Small intestine (tissue), 7 donors: ENCODE results near the gene NFE2L3. TPM values are rescaled to one million over a fixed set of nuclear protein-coding genes. Genes with fewer than 3 reads are reported as not detected.
"Not testable (repeated sequence)": the region's sequence is repeated elsewhere in the genome, so short reads cannot be mapped to it uniquely, and the experiment has no call there.

Experiments
- DNase-seq, 2 donors: peaks; one replicate each; pipeline versions ENCODE4 v3.0.0 to v3.0.0-alpha.2; 2013
- FAIRE-seq: peaks from 2 replicates; lab custom pipeline; 2012; peaks lifted over from hg19 to GRCh38; lab: Jason Lieb, UNC
- H3K27ac ChIP-seq, 3 donors: one replicate each; pipeline ENCODE4 v1.5.1; 2013; ENCODE audit warnings: low read length in 2 of 3, mild to moderate bottlenecking in 2 of 3, control low read depth in 1 of 3, inconsistent platforms in 1 of 3, low read depth in 1 of 3, moderate library complexity in 1 of 3
- H3K27me3 ChIP-seq, 3 donors: one replicate each; pipeline ENCODE4 v1.6.1; 2013; ENCODE audit warnings: low read length in 3 of 3, inconsistent platforms in 1 of 3; ENCODE audit not compliant: control insufficient read depth in 3 of 3, insufficient read depth in 3 of 3
- H3K36me3 ChIP-seq, 3 donors: one replicate each; pipeline ENCODE4 v1.6.1; 2013; ENCODE audit warnings: low read length in 3 of 3, inconsistent platforms in 1 of 3, low read depth in 1 of 3, mild to moderate bottlenecking in 1 of 3, moderate library complexity in 1 of 3; ENCODE audit not compliant: control insufficient read depth in 3 of 3, insufficient read depth in 2 of 3
- H3K4me1 ChIP-seq, 3 donors: one replicate each; pipeline ENCODE4 v1.6.1; 2013; ENCODE audit warnings: low read length in 2 of 3, inconsistent platforms in 1 of 3, low read depth in 1 of 3, mild to moderate bottlenecking in 1 of 3, moderate library complexity in 1 of 3; ENCODE audit not compliant: control insufficient read depth in 3 of 3, insufficient read depth in 2 of 3
- H3K4me3 ChIP-seq, 3 donors: one replicate each; pipeline ENCODE4 v1.5.1; 2013; ENCODE audit warnings: low read length in 3 of 3, control low read depth in 1 of 3, inconsistent platforms in 1 of 3, low read depth in 1 of 3, mild to moderate bottlenecking in 1 of 3, moderate library complexity in 1 of 3
- H3K9me3 ChIP-seq, 2 donors: one replicate each; pipeline ENCODE4 v1.6.1; 2013; ENCODE audit warnings: low read depth in 1 of 2, low read length in 1 of 2; ENCODE audit not compliant: control insufficient read depth in 2 of 2, insufficient read depth in 1 of 2
- WGBS, 3 donors: extraction: QIAGEN DNeasy Blood & Tissue Kit; methylation state at CpG; one replicate each; pipeline ENCODE4 v1.1.7; 2013; 5-methylcytosine and 5-hydroxymethylcytosine counted together
- polyA plus RNA-seq, 4 donors: library from polyadenylated mRNA; stranded (reverse) in 3 of 4; unstranded in 1 of 4; fragments of 200-250 nt in 3 of 4; fragments of 120-200 nt in 1 of 4; gene quantifications; one replicate each; pipeline versions ENCODE4 v1.2.1 to v1.2.3, GENCODE V29; 2013
- donor health status: healthy with polysubstance abuse.
- donor health status: control.
- donor health status: control.
- donor health status: Bipolar disorder and iron deficiency.
- donor health status: healthy.

Gene NFE2L3
- polyA plus RNA-seq, 4 donors = 1.8 to 16.6 (median 7.6) TPM

DNA sequence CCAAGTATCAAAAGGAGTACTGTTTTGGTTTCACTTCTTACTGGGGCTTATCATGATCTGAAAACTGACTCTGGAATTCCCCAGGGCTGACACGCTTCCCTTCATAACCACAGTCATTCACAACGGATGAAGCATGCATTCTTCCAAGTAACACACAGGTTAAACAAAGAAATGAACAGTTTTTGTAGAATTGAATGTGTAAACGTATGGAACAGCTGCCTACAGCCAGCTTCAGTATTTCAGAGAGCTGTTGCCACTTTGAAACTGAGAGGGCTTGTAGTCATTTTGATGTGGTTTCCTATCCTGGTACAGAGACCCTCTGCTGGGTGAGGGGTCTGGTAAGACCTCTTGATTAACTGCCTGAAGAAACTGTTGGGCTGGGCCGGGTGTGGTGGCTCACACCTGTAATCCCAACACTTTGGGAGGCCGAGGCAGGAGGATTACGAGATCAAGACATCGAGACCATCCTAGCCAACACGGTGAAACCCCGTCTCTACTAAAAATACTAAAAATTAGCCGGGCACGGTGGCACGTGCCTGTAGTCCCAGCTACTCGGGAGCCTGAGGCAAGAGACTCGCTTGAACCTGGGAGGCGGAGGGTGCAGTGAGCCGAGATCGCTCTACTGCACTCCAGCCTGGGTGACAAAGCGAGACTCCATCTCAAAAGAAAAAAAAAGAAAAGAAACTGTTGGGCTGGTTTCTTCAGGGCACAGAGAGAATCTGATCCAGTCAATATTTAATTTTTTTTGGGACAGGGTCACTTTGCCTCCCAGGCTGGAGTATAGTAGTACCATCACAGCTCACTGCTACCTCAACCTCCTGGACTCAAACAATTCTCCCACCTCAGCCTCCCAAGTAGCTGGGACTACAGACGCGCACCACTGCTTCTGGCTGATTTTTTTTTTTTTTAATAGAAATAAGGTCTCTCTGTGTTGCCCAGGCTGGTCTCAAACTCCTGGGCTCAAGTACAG lies 4.7 kb downstream of the NFE2L3 start:
- 56 to 70% (median 59%) methylated on average over 20 of the region's 20 CpGs for WGBS, 3 donors
- Histone ChIP-seq H3K27me3 (peaks cover 0 to 2% (median 0%) of the 10 kb centered on the region in 3 donors), H3K4me1 (peaks cover 3 to 34% (median 20%) of the 10 kb centered on the region in 3 donors), H3K36me3 (no peaks in the 10 kb centered on the region), H3K9me3 (no peaks in the 10 kb centered on the region), H3K27ac (peak overlapping the region in 2 of 3 donors; percentile 10 to 82), H3K4me3 (no peak overlapping the region)
- no peak for FAIRE-seq
- DNase-seq = peak; percentile 57 to 68

DNA sequence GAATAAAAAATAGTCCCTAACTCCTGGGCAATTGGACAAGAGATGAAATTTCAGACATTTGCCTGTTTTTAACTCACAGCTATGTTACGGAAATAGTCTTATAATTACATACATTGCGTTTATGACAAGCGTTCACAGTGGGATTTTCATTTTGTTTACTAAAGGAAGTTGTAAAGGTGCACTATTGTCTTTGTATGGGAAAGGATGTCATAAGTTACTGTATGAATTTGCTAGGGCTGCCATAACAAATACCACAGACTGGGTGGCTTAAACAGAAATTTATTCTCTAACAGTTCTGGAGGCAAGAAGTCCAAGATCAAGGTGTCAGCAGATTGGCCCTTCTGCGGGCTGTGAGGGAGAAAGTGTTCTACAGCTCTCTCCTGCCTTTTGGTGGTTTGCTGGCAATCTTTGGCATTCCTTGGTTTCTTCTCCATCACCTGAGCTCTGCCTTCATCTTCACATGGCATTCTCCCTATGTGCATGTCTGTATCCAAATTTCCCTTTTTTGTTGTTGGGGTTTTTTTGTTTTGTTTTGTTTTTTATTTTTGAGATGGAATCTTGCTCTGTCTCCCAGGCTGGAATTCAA lies 5.6 kb downstream of the NFE2L3 start:
- Histone ChIP-seq H3K27ac (no peak overlapping the region), H3K4me3 (no peak overlapping the region), H3K27me3 (no peaks in the 10 kb centered on the region), H3K36me3 (no peaks in the 10 kb centered on the region), H3K4me1 (peaks cover 3 to 33% (median 20%) of the 10 kb centered on the region in 3 donors), H3K9me3 (no peaks in the 10 kb centered on the region)
- FAIRE-seq (no peak), DNase-seq (no peak)
- WGBS, 3 donors = 79 to 81% (median 81%) methylated on average over 4 of the region's 4 CpGs

DNA sequence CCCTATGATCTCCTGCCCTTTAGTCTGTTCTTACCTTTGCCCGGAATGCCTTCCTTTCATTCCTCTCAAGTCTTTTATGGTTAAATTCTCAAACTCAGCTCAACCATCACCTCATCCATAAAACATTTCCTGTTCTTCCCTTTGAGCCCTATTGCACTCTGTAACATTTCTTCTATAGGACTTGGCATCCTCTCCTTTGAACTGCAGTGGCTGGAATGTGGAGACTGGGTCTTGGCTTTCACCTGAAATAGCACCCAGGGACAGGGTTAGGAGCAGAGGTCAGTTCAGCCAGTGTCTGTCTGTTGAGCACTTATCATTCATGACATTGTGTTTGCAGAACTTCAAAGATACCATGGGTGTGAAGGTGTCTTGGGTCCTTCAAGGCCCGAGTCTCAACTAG lies 7.2 kb downstream of the NFE2L3 start:
- 17 to 65% (median 31%) methylated on average over 2 of the region's 2 CpGs for WGBS, 3 donors
- Histone ChIP-seq H3K4me3 (no peak overlapping the region), H3K27me3 (no peaks in the 10 kb centered on the region), H3K36me3 (no peaks in the 10 kb centered on the region), H3K27ac (peak overlapping the region in 1 of 3 donors; percentile 26), H3K9me3 (no peaks in the 10 kb centered on the region), H3K4me1 (peaks cover 3 to 29% (median 20%) of the 10 kb centered on the region in 3 donors)
- DNase-seq (peak; percentile 56 to 76), FAIRE-seq (no peak)

DNA sequence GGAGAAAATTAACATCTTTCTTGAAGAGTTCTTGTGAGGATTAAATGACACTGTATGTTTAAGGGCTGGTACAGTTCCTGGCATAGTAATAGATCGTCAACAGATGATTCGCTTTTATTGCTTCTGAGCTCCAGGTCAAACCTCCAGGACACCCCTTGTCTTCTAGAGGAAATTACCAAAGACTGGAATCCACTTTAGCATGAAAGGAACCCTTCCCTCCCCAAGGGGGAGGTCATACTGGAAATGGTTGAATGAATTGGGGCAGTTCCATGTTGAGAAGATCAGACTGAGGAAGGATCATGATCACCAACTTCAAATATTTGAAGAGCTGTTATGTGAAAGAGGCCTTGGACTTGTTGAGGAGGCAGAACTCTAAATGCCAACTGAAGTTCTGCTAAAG lies 8.9 kb downstream of the NFE2L3 start:
- peak in 1 of 2 donors; percentile 19 for DNase-seq
- Histone ChIP-seq H3K4me3 (no peak overlapping the region), H3K9me3 (no peaks in the 10 kb centered on the region), H3K4me1 (peaks cover 3 to 26% (median 13%) of the 10 kb centered on the region in 3 donors), H3K27me3 (no peaks in the 10 kb centered on the region), H3K27ac (no peak overlapping the region), H3K36me3 (no peaks in the 10 kb centered on the region)
- FAIRE-seq = no peak
- WGBS, 3 donors = 63 to 76% (median 69%) methylated on average over 2 of the region's 2 CpGs

DNA sequence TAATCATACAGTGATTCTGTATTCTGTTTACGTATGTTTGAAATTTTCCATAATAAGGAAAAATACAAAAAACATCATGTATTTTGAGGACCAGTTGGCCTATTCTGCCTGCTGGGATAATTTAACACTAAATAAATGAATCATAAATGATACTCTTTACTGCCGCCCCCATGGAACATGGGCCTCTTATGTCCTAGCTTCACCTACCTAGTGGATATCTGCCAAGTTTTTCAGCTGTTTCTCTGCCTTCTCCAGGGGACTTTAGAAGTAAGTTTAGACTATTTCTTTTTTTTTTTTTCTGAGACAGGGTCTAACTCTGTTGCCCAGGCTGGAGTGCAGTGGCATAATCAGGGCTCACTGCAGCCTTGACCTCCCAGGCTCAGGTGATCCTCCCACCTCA lies 10.4 kb downstream of the NFE2L3 start:
- Histone ChIP-seq H3K27me3 (no peaks in the 10 kb centered on the region), H3K9me3 (no peaks in the 10 kb centered on the region), H3K4me3 (no peak overlapping the region), H3K4me1 (peaks cover 3 to 34% (median 16%) of the 10 kb centered on the region in 3 donors), H3K27ac (no peak overlapping the region), H3K36me3 (no peaks in the 10 kb centered on the region)
- no peak for FAIRE-seq
- DNase-seq = no peak
- WGBS, 3 donors = 51 to 72% (median 71%) methylated on average over 2 of the region's 2 CpGs

DNA sequence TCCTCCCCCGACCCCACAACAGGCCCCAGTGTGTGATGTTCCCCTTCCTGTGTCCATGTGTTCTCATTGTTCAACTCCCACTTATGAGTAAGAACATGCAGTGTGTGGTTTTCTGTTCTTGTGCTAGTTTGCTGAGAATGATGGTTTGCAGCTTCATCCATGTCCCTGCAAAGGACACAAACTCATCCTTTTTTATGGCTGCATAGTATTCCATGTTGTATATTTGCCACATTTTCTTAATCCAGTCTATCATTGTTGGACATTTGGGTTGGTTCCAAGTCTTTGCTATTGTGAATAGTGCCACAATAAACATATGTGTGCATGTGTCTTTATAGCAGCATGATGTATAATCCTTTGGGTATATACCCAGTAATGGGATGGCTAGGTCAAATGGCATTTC lies 11.8 kb downstream of the NFE2L3 start:
- not testable (repeated sequence) for DNase-seq, FAIRE-seq
- WGBS, 3 donors = 64 to 81% (median 77%) methylated on average over 1 of the region's 1 CpG

DNA sequence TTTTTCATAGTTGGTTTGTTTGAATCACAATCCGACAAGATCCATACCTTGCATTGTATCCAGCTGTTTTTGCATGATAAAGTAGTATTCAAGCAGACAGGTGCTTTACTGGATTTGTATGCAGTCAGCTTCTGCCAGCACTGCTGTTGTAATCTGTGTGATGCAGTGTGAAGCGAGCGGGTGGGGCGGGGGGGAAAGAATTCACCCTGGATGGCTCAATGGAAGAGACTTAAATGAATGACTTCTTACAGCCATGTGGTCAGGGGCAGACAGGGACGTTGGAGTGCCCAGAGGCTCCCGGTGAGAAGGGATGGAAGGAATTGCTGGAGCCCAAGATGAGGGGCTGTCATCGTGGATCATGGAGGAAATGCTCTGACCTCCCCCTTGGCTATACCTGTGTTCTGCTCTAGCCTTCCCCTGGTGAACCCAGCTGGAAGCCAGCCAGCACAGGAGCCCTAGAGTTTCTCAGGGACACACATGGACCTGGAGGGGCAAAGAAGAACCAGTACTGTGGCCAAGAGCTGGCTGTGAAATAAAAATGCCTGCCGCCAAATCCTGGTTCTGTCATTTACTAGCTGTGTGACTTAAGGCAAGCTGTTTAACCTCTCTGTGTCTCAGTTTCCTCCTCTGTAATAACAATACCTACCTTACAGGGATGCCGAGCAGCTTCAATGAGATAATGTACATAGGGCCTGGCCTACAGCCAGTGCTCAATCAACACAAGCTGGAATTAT lies 14.1 kb downstream of the NFE2L3 start:
- no peak for FAIRE-seq

More for the DNA sequence above, 11.8 kb downstream of the NFE2L3 start:
- H3K4me1 ChIP-seq = peaks cover 3 to 30% (median 10%) of the 10 kb centered on the region in 3 donors
- H3K27ac ChIP-seq, H3K27me3 ChIP-seq, H3K9me3 ChIP-seq, H3K4me3 ChIP-seq, H3K36me3 ChIP-seq: not testable (repeated sequence)

More for the DNA sequence above, 14.1 kb downstream of the NFE2L3 start:
- Histone ChIP-seq H3K27ac (peak overlapping the region in 2 of 3 donors; percentile 55 to 93), H3K9me3 (no peaks in the 10 kb centered on the region), H3K27me3 (no peaks in the 10 kb centered on the region), H3K4me3 (no peak overlapping the region), H3K36me3 (no peaks in the 10 kb centered on the region), H3K4me1 (peaks cover 3 to 18% (median 6%) of the 10 kb centered on the region in 3 donors)
- no peak for DNase-seq
- 35 to 61% (median 44%) methylated on average over 9 of the region's 9 CpGs for WGBS, 3 donors
